Lung (tissue), 12 donors: ENCODE results near the gene GPR176. TPM values are rescaled to one million over a fixed set of nuclear protein-coding genes. Genes with fewer than 3 reads are reported as not detected.

Experiments used
- ATAC-seq: fragments of 200-7000 bp; cut with Tn5 transposase; one replicate; pipeline ENCODE4 v1.9.1; 2020; ENCODE audit warnings: moderate number of reproducible peaks; ENCODE audit not compliant: insufficient read depth, low FRiP score
- DNase-seq, 3 donors: peaks; one replicate each; pipeline ENCODE4 v3.0.0-alpha.2; 2013 to 2017
- H3K27ac ChIP-seq, 2 donors: one replicate each; pipeline ENCODE4 v1.5.1; 2013; ENCODE audit warnings: mild to moderate bottlenecking in 2 of 2, moderate library complexity in 2 of 2, control low read depth in 1 of 2, inconsistent platforms in 1 of 2, low read depth in 1 of 2, low read length in 1 of 2
- H3K27me3 ChIP-seq, 3 donors: one replicate each; pipeline ENCODE4 v1.5.1; 2013; ENCODE audit warnings: low read length in 2 of 3; ENCODE audit not compliant: control insufficient read depth in 3 of 3, insufficient read depth in 3 of 3
- H3K36me3 ChIP-seq, 4 donors: one replicate each; pipeline ENCODE4 v1.5.1; 2013; ENCODE audit warnings: low read length in 4 of 4, mild to moderate bottlenecking in 1 of 4, moderate library complexity in 1 of 4; ENCODE audit not compliant: control insufficient read depth in 4 of 4, insufficient read depth in 4 of 4
- H3K4me1 ChIP-seq, 5 donors: one replicate each; pipeline ENCODE4 v1.5.1; 2013; ENCODE audit warnings: low read length in 5 of 5, mild to moderate bottlenecking in 2 of 5, moderate library complexity in 1 of 5; ENCODE audit not compliant: control insufficient read depth in 5 of 5, insufficient read depth in 5 of 5
- H3K4me3 ChIP-seq: one replicate; pipeline ENCODE4 v1.5.1; 2013; ENCODE audit warnings: mild to moderate bottlenecking, control low read depth, moderate library complexity
- H3K9ac ChIP-seq, 2 donors: one replicate each; pipeline ENCODE4 v1.5.1; 2013; ENCODE audit warnings: low read length in 2 of 2, control low read depth in 1 of 2; ENCODE audit not compliant: insufficient read depth in 1 of 2
- H3K9me3 ChIP-seq, 4 donors: one replicate each; pipeline ENCODE4 v1.5.1; 2013; ENCODE audit warnings: low read length in 3 of 4, mild to moderate bottlenecking in 1 of 4, moderate library complexity in 1 of 4; ENCODE audit not compliant: control insufficient read depth in 4 of 4, insufficient read depth in 3 of 4
- WGBS, 2 donors: extraction: QIAGEN DNeasy Blood & Tissue Kit; methylation state at CpG; one replicate each; pipeline ENCODE4 v1.1.7; 2013; 5-methylcytosine and 5-hydroxymethylcytosine counted together
- polyA plus RNA-seq, 2 donors: library from polyadenylated mRNA; stranded (reverse); fragments of 200-250 nt; gene quantifications; one replicate each; pipeline ENCODE4 v1.2.1, GENCODE V29; 2013
- total RNA-seq, 2 donors: library from RNA; depleted of rRNA in 1 of 2; stranded (reverse); fragments of >200 nt in 1 of 2; gene quantifications; one replicate each; pipeline ENCODE4 v1.2.1, GENCODE V29; 2014 to 2021
- TF ChIP-seq, protein P1 (sequence below): IDR thresholded peaks from 2 replicates; pipeline ENCODE4 v1.5.1; 2012; ENCODE audit warnings: mild to moderate bottlenecking; ENCODE audit errors: control extremely low read depth, extremely low read depth
- donor health status: control.
- donor health status: control.
- donor health status: Bipolar disorder and iron deficiency.
- donor health status: healthy.
- donor health status: DM: yes; HTN: yes; CAD: no.

GPR176 gene
- total and polyA plus RNA-seq, 4 donors: 1.7 to 9.0 (median 6.6) TPM

DNA sequence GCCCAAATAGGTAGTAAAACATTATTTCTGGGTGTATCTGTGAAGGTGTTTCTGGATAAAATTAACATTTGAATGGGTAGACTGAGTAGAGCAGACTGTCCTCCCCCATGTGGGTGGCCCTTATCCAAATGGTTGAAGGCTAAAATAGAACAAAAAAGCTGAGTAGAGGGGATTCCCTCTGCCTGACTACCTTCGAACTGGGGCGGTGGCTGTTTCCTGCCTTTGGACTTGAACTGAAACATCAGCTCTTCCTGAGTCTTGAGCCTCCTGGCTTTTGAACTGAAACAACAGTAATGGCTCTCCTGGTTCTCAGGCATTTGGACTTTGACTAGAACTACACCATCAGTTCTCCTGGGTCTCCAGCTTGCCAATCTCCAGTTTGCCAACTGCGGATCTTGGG lies 4.4 kb upstream of the GPR176 start:
- no peaks in the 10 kb centered on the region for H3K36me3 ChIP-seq
- TF ChIP-seq, protein P1, sequence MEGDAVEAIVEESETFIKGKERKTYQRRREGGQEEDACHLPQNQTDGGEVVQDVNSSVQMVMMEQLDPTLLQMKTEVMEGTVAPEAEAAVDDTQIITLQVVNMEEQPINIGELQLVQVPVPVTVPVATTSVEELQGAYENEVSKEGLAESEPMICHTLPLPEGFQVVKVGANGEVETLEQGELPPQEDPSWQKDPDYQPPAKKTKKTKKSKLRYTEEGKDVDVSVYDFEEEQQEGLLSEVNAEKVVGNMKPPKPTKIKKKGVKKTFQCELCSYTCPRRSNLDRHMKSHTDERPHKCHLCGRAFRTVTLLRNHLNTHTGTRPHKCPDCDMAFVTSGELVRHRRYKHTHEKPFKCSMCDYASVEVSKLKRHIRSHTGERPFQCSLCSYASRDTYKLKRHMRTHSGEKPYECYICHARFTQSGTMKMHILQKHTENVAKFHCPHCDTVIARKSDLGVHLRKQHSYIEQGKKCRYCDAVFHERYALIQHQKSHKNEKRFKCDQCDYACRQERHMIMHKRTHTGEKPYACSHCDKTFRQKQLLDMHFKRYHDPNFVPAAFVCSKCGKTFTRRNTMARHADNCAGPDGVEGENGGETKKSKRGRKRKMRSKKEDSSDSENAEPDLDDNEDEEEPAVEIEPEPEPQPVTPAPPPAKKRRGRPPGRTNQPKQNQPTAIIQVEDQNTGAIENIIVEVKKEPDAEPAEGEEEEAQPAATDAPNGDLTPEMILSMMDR: no peak
- H3K9me3 ChIP-seq: no peaks in the 10 kb centered on the region
- H3K27me3 ChIP-seq: peaks cover 0 to 10% (median 1%) of the 10 kb centered on the region in 3 donors
- no peak overlapping the region for H3K27ac ChIP-seq
- DNase-seq: no peak
- no peak for ATAC-seq
- 80 to 87% methylated on average over 3 of the region's 3 CpGs for WGBS, 2 donors
- H3K4me1 ChIP-seq: peaks cover 0 to 15% (median 0%) of the 10 kb centered on the region in 5 donors
- H3K9ac ChIP-seq: no peak overlapping the region
- H3K4me3 ChIP-seq: no peak overlapping the region

DNA sequence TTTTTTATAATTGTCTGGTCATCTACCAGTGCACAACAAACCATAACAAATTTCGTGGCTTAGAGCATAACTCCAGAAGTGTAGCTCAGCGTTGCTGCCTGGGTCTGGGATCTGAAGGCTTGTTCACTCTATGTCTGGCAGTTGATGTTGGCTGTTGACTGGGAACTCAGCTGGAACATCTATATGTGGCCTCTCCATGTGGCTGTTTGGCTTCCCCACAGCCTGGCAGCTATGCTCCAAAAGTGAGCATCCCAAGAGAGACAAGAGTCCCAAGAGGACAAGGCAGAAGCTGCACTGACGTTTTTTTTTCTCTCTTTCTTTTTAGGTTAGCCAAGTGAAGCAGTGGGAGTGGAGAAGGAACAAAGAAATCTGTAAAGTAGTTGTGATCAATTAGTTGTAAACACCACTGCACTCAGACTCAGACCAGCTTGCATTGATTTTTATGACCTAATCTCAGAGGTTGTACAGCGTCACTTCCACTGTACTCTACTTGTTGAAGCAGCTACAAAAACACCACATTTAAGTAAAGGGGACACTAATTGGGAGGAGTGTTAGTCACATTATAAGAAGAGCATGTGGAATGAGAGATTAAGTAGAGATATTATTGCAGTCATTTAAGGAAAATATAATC lies 2.5 kb upstream of the GPR176 start:
- 78 to 86% methylated on average over 4 of the region's 4 CpGs for WGBS, 2 donors
- Histone ChIP-seq H3K27ac (no peak overlapping the region), H3K27me3 (peaks cover 0 to 27% (median 16%) of the 10 kb centered on the region in 3 donors), H3K4me3 (no peak overlapping the region), H3K4me1 (peaks cover 0 to 18% (median 0%) of the 10 kb centered on the region in 5 donors), H3K9ac (no peak overlapping the region), H3K36me3 (no peaks in the 10 kb centered on the region), H3K9me3 (no peaks in the 10 kb centered on the region)
- no peak for ATAC-seq
- TF ChIP-seq, protein P1: no peak
- DNase-seq: peak in 1 of 3 donors; percentile 44

DNA sequence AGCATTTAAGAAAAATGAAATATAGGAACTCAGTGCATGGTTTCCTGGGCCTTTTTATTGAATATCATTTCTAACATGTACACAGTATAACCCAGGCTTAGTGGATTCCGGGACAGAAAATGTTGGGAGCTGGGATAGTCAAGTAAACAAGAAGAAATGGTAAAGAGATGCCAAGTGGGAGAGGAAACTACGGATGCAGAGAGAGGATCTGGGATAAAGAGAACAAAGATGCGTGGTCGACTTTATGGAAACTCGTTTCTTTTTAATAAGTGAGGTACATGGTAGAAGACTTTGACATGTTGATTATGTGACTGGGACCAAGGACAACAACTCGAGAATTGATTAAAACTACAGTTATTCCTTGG lies 1.2 kb upstream of the GPR176 start:
- no peaks in the 10 kb centered on the region for H3K36me3 ChIP-seq
- H3K9ac ChIP-seq: peak overlapping the region in 1 of 2 donors; percentile 75
- H3K4me1 ChIP-seq: peaks cover 0 to 18% (median 0%) of the 10 kb centered on the region in 5 donors
- peaks cover 0 to 30% (median 16%) of the 10 kb centered on the region in 3 donors for H3K27me3 ChIP-seq
- no peaks in the 10 kb centered on the region for H3K9me3 ChIP-seq
- no peak overlapping the region for H3K4me3 ChIP-seq
- TF ChIP-seq, protein P1: no peak
- WGBS, 2 donors: 72 to 86% methylated on average over 6 of the region's 6 CpGs
- DNase-seq: no peak
- ATAC-seq: no peak
- H3K27ac ChIP-seq: peak overlapping the region; percentile 34 to 83
